Measurements from ENCODE around the gene METTL23.

METTL23 gene

GRCh38 chr17:76757256-76757655 is 30.6 kb downstream of the METTL23 start:
- ATAC-seq (no peak), DNase-seq (no peak)

- no peak for ATAC-seq
Measured at GRCh38 chr17:76758570-76758969, 31.9 kb downstream of the METTL23 start.

GRCh38 chr17:76772842-76773525 is 46.3 kb downstream of the METTL23 start:
- peak; percentile 100 for ATAC-seq
- DNase-seq: peak; percentile 48

More at GRCh38 chr17:76758570-76758969, 31.9 kb downstream of the METTL23 start:
- DNase-seq: no peak

- DNase-seq (no peak), ATAC-seq (no peak)
Measured at GRCh38 chr17:76775021-76775600, 48.5 kb downstream of the METTL23 start.

- DNase-seq (no peak), ATAC-seq (no peak)
Measured at GRCh38 chr17:76781056-76781982, 54.7 kb downstream of the METTL23 start.

GRCh38 chr17:76783146-76783545 is 56.5 kb downstream of the METTL23 start:
- ATAC-seq: no peak
- DNase-seq: no peak
